SK-N-SH treated with all-trans-retinoic acid at 6 μM for 48 hours (cell line): ENCODE data around the gene HELQ.

Experiments used
- PPARA ChIP-seq: fragments of 250-450 bp; sonication (Bioruptor Pico); IDR thresholded peaks from 2 replicates; pipeline ENCODE4 v1.5.0; 2020; ENCODE audit warnings: mild to moderate bottlenecking, borderline replicate concordance
- ZFP30 ChIP-seq: fragments of 450-650 bp; formaldehyde crosslinking; IDR thresholded peaks from 2 replicates; pipeline ENCODE4 v1.5.0; 2022; ENCODE audit warnings: mild to moderate bottlenecking, moderate library complexity
- ZNF8 ChIP-seq: fragments of 450-650 bp; formaldehyde crosslinking; IDR thresholded peaks from 2 replicates; pipeline ENCODE4 v1.5.0; 2020; ENCODE audit warnings: mild to moderate bottlenecking, moderate library complexity

DNA sequence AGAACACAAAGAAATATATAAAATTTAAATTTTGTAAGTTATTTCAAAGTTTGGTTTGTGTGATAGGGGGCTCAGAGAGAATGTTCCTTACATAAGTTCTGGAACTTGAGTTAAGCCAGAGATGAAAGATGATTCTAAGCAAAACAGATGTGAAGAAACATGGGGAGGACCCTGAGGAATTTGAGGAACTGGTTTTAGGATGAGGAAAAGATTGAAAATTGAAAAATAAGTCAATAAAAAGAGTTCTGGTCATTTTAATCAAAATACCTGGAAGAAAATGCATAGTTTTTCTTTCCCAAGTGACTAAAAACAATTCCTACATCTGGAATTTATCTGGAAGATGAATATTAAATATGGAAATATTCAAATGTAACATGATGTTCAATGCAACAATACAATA is 37.4 kb downstream of the HELQ start:
- no peak for TF ChIP-seq ZFP30
- no peak for TF ChIP-seq PPARA
- no peak for TF ChIP-seq ZNF8 (CRISPR knock-in tag)
